Tibial nerve (tissue), 4 donors: ENCODE results near the gene RIMKLB.

ENCODE experiments used
- CTCF ChIP-seq, 5 experiments: fragments of 200-600 bp in 3 of 5; fragments of 450-650 bp in 2 of 5; sonication (generic) in 3 of 5; IDR thresholded peaks; one replicate each; pipeline ENCODE4 v1.5.1; 2016 to 2019; ENCODE audit warnings: antibody characterized with exemption in 5 of 5, mild to moderate bottlenecking in 3 of 5, moderate library complexity in 2 of 5
- EP300 ChIP-seq, 2 donors: sonication (generic); formaldehyde crosslinking; IDR thresholded peaks; one replicate each; pipeline ENCODE4 v1.6.1; 2017; ENCODE audit warnings: antibody characterized with exemption in 2 of 2, mild to moderate bottlenecking in 1 of 2

GRCh38 chr12:8734873-8735381 lies 37.1 kb downstream of the RIMKLB start:
- TF ChIP-seq CTCF (IDR thresholded peaks at IDR 0.05) (no peak), EP300 (IDR thresholded peaks at IDR 0.05) (no peak)
